AML-193 (cell line): ENCODE results near the gene LHFPL2.

Source experiments
- DNase-seq, 2 experiments: peaks; one replicate each; lab custom pipeline; 2025; lab: John Stamatoyannopoulos, UW

Gene LHFPL2

DNA sequence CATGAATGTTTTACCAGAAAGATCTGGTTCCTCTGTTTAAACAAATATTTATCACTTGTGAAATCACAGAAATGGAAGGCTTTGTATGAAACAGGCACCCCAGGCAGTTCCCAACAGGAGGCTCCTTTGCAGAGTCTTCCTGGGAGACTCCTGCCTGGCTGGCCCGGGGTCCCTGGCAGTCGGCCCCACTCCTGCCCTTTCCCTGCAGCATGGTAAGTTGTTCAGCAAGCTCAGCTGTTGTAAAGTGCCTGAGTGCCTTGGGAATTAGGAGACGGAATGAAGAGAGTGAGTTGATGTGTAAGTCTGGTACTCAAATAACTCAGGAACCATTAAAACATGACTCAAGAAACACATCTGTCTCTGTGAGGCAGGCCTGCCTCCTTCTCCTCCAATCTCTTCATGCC is 17.5 kb upstream of the LHFPL2 start:
- no peak for DNase-seq

DNA sequence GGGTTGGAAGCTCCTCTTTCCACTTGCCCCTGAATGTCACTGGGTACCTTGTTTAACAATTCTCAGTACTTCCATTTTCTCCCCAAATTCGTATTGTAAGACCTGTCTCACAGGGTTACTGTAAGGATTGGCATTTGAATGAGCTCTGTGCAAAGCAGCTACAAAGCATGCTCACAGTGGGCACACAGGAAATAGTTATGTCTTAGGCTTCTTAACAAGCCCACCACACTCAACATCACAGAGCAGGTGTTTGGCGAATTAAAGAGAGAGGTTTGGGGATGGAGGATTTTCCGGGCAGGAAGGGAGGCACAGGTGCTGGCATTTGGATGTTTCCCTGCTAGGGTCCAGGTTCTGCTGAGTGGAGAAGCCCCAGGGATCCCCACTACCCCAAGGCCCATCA is 17.0 kb upstream of the LHFPL2 start:
- no peak for DNase-seq

DNA sequence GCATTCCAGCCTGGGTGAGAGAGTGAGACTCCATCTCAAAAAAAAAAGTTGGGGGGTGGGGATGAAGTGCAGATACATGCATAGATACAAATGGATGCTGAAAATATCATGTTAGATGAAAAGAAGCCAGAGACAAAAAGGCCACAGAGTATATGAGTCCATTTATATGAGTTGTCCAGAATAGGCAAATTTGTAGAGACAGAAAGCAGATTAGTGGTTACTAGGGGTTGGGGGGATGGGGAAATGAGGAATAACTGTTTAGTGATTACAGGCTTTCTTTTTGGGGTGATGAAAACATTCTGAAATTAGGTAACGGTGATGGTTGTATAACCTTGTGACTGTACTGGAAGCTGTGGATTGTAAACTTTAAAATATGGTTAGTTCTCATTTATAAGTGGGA is 13.8 kb upstream of the LHFPL2 start:
- DNase-seq, result no peak

- no peak for DNase-seq
These were observed 13.1 kb upstream of the LHFPL2 start for GRCh38 chr5:78661691-78662090.

DNA sequence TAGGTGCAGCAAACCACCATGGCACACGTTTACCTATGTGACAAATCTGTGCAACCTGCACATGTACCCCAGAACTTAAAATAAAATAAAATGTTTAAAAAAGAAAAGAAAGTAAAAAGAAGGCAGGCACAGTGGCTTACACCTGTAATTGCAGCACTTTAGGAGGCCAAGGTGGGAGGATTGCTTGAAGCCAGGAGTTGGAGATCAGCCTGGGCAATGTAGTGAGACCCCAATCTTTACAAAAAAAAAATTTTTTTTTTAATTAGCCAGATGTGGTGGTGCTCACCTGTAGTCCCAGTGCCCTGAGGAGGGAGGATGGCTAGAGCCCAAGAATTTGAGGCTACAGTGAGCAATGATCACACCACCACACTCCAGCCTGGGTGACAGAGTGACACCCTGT is 12.5 kb upstream of the LHFPL2 start:
- no peak for DNase-seq

DNA sequence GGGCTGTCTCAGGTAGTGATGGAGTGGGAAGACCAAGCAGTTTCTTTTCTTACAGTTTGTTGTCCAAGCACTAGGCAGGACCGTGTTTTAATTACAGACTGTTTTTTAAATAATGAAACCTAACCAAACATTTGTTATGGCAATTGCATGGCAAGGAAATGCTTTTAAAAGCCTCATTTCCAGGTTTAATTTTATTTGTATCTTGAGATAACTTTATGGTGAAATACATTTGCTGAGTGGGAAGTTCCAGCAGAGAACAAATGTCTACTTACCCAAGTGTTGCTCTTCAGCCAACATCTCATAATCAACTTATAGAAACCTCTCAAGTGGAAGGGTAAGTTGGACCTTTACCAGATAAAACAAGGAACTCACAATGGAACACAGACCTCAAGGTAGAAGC is 11.8 kb upstream of the LHFPL2 start:
- no peak for DNase-seq

- no peak for DNase-seq
These were observed 11.1 kb upstream of the LHFPL2 start for GRCh38 chr5:78659714-78660113.

- DNase-seq, result no peak
These were observed 10.5 kb upstream of the LHFPL2 start for GRCh38 chr5:78659114-78659513.

DNA sequence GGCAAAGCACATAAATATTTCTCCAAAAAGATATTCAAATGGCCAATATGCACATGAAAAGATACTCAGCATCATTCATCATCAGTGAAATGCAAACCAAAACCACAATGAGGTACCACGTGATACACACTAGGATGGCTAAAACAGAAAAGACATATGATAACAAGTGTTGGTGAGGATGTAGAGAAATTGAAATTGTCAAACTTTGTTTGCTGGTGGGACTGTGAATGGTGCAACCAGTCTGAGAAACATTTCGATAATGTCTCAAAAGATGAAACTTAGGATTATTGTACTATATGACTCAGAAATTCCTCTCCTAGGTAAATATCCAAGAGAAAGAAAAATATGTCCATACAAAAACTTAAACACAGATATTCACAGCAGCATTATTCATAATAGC is 8.6 kb upstream of the LHFPL2 start:
- DNase-seq, result no peak

DNA sequence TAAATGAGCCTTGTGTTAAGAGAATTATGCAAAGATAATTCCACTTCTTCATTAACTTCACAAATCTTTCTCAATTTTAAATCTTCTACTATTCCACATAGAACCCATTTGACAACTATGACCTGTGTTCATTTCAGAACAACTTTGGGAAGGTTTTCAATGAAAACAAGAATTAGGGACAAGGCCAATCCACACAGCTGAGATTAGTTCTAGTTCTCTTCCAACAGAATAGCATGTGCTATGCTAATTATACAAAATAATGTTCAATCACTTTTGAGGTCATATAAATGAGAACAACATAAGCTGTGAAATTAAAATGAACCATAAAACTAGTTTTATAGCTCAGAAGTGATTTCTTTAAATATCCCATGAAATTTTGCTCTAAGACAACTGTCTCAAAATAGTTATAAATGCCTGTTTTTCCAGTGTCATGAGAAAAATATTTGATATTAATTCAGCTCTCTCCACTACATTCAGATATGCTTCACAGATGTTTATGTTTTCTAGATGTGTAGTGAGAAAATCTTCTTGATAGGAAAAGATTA is 7.2 kb upstream of the LHFPL2 start:
- DNase-seq, result no peak

GRCh38 chr5:78654386-78654785 is 5.8 kb upstream of the LHFPL2 start:
- DNase-seq, result no peak

DNA sequence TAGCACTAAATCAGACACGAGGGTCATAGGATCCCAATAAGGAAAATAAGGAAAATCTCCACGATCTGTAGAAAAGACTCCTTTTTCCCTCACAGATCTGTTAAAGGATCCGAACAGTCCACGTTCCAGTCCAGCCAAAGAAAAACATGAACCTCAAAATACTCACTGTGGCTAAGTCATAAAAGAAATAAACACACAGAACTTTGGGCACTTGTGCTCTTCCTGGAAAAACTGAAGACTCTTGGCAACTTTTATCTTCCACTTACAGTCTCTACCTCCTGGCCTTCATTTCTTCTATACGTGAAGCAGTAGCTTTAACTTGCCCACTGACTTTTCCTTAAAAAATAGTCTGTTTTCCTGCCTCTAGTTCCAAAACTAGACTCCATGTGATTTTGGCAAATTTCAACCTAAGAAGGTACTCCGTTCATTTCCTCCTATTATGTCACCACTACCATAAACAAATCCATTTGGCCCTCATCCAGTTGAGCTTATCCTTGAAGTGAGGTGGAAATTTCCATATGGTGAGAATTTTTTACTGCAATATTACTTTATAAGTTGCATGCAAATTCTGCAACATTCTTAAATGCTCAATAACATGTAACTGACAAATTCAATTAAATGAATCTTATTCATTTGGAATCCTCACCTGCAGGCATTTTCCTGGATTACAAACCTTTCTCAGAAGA is 5.3 kb upstream of the LHFPL2 start:
- no peak for DNase-seq

DNA sequence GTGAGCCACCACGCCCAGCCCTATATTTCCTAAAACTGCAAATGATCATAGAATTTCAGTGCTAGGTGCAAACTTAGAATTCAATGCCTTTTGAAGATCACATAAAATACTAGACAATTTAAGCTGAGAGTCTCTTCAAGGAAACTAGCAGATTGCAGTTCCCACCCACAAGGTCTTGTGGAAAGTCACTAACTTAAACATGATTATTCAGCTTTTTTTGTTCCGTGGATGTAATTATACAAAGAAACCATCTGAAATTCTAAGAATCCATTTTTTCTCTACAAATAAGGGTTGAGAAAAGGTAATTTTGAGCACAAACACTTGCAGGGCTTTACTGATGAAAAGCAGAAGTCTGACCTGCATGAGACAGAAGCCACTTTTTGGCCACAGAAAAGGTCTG is 4.5 kb upstream of the LHFPL2 start:
- DNase-seq, result no peak

DNA sequence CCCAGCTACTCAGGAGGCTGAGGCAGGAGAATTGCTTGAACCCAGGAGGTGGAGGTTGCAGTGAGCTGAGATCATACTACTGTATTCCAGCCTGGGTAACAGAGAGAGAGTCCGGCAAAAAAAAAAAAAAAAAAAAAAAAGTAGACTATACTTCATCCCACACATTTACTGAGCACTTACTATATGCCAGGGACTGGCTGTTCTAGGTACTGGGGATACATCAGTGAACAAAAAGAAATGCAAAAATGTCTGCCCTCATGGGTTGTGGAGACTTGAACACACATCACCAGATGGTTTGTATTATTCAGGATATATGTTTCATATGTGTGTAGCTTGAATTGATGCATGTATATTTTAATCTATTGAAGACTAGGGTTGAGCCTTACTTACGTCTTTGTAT is 2.9 kb upstream of the LHFPL2 start:
- no peak for DNase-seq

- DNase-seq, result no peak
These were observed 2.0 kb upstream of the LHFPL2 start for GRCh38 chr5:78650531-78650930.

GRCh38 chr5:78649861-78650496 is 1.4 kb upstream of the LHFPL2 start:
- DNase-seq, result no peak

- no peak for DNase-seq
These were observed 681 bp upstream of the LHFPL2 start for GRCh38 chr5:78649211-78649695.

DNA sequence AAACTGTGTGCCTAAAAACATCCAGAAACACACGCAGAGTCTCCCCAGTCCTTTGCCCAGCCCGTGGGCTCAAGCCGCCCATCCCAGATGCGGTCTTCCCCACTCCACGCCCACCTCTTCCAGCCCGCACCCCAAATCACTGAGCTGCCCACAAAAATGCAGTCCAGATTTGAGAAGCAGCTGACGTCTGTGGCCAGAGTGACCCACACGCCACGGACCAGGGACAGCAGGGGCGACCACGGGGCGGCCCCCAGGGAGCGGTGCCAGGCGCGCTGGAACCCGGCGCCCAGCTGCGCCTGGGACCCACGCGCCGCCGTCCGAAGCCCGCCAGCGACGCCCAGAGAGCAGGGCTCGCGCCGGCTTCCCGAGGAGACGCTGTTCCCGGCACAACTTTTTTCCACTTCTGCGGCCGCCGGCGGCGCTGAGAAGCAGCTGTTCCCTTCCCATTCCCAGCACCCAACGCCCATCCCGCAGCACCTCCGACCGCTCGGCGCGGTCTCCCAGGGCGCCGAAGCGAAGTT is 674 bp downstream of the LHFPL2 start:
- no peak for DNase-seq

DNA sequence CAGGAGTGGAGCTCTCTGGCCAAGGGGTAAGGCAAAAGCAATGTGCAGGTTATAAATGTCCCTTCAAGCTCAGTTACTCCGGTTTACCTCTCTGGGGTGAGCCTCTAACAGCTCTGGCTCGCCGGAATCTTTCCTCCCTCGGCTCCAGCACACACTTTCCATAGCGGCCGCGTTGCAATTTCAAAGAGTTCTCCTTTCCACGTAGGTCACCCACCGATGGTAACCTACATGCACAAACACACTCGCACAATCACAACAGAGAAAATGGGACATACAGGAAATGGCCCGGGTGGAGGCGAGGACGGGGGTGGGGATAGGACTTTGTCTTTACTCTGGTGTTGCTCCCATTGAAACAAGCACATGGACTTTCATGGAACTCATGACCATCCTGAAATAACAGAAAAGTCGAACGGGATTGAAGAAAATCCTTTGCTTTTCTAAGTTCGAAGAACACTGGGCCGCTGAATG is 1.2 kb downstream of the LHFPL2 start:
- DNase-seq, result no peak

- no peak for DNase-seq
These were observed 3.8 kb downstream of the LHFPL2 start for GRCh38 chr5:78644741-78645300.

GRCh38 chr5:78644129-78644528 is 4.4 kb downstream of the LHFPL2 start:
- DNase-seq, result no peak

DNA sequence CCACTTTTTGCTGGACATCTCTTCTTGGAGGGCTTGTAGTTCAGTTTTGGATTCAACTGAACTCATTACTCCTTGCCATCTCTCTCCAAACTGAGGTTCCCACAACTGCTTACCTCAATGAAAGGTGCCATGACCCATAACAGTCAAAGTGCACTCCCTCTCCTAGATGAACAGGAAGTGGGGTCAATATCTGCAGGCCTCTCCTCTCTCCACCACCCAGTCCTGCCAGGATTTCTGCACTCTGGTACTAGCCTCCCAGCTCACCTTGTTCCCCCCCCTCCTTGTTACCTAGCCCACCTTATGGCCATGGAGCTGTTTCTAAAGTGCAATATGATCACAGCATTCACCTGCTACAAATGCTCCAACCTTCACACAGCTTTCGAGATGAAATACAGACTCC is 5.9 kb downstream of the LHFPL2 start:
- no peak for DNase-seq
